Left ventricle myocardium inferior (tissue), 1 donor: ENCODE results near the gene NDUFA13. TPM values are rescaled to one million over a fixed set of nuclear protein-coding genes. Genes with fewer than 3 reads are reported as not detected.

Experiments used
- DNase-seq: peaks from one replicate; pipeline ENCODE4 v3.0.0-alpha.2; 2020
- H3K27ac ChIP-seq: fragments of 200-600 bp; replicated peaks from 2 replicates; pipeline ENCODE4 v1.8.0; 2021
- H3K27me3 ChIP-seq: fragments of 200-600 bp; 2 replicates; pipeline ENCODE4 v1.8.0; 2021; ENCODE audit warnings: low read depth
- H3K36me3 ChIP-seq: fragments of 200-600 bp; 2 replicates; pipeline ENCODE4 v1.8.0; 2021
- H3K4me1 ChIP-seq: fragments of 200-600 bp; 2 replicates; pipeline ENCODE4 v1.8.0; 2021
- H3K4me3 ChIP-seq: fragments of 200-600 bp; 2 replicates; pipeline ENCODE4 v1.8.0; 2021; ENCODE audit warnings: mild to moderate bottlenecking, moderate library complexity
- H3K9me3 ChIP-seq: fragments of 200-600 bp; replicated peaks from 2 replicates; pipeline ENCODE4 v1.8.0; 2021
- CTCF ChIP-seq: fragments of 200-600 bp; IDR thresholded peaks from 2 replicates; pipeline ENCODE4 v1.8.0; 2021; ENCODE audit warnings: antibody characterized with exemption, mild to moderate bottlenecking, borderline replicate concordance
- intact Hi-C: fragments of 100-400 bp; cut with micrococcal nuclease; formaldehyde crosslinking; loops from one replicate; pipeline ENCODE4 v1.11.0; 2022
- total RNA-seq: library from RNA; stranded (reverse); fragmentation: NEBNext Ultra II Directional; extraction: Animal tissue kit (Norgen Biotek cat#: 25700); gene quantifications from one replicate; pipeline ENCODE4 v1.2.1, GENCODE V29; 2021
- donor health status: DM: no; HTN: yes; CAD: no; lungs with severe emphysema.

The NDUFA13 gene
- total RNA-seq, 1 donor from 2014 or later: 1,029 TPM

DNA sequence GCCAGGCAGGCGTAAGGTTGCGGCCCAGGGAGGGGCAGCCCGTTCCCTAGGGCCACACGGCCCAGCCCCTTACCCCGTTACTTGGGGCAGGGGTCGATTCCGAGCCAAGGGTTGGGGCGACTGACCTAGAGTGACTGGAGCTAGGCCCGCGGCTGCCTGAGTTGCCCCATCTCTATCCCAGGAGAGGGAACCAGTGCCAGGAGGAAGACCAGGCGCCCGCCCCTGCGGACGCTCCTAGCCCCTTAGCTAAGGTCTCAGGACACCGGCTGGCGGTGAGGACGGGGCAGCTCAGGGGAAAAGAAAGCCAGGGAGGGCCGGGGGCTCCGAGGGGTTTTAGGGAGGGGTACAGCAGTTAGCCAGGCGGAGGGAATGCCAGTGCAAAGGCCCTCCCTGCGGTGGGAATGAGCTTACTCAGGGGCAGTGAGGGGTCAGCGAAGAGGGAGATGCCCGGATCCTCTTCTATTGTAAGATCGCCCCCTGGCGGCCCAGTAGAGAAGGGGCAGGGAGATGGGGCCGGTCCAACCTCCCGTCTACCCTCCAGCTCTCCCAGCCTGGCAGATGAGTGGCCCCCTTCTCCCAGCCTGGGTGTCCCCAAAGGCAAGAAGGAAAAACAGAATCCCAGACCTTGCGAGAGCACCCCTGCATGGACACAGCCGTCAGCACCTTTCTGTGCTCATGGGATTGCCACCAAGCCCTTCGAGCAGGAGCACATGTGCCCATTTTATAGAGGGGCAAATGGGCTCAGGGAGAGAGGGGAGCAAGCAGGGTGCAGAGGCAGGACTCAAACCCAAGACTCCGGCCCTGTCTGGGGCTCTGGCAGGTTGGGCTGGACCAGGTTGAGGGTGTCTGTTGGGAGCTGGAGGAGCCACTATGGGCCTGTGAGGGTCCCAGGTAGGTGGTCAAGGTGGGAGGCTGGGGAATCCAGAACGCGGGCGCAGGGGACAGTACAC is 38.3 kb downstream of the NDUFA13 start:
- H3K4me1 ChIP-seq: peaks cover 10% of the 10 kb centered on the region
- peaks cover 4% of the 10 kb centered on the region for H3K9me3 ChIP-seq
- peak; percentile 48 for DNase-seq
- H3K36me3 ChIP-seq: no peaks in the 10 kb centered on the region
- peak; percentile 82 for TF ChIP-seq CTCF
- H3K27me3 ChIP-seq: peaks cover 23% of the 10 kb centered on the region
- no peak overlapping the region for H3K4me3 ChIP-seq
- intact Hi-C loops: no loop called here
- no peak overlapping the region for H3K27ac ChIP-seq

GRCh38 chr19:19558055-19558454 is 42.0 kb downstream of the NDUFA13 start:
- H3K4me1 ChIP-seq: no peaks in the 10 kb centered on the region
- TF ChIP-seq CTCF: no peak
- no peak overlapping the region for H3K27ac ChIP-seq
- H3K36me3 ChIP-seq: no peaks in the 10 kb centered on the region
- H3K9me3 ChIP-seq: no peaks in the 10 kb centered on the region
- peaks cover 6% of the 10 kb centered on the region for H3K27me3 ChIP-seq
- DNase-seq: no peak
- intact Hi-C loops: no loop called here
- H3K4me3 ChIP-seq: no peak overlapping the region

DNA sequence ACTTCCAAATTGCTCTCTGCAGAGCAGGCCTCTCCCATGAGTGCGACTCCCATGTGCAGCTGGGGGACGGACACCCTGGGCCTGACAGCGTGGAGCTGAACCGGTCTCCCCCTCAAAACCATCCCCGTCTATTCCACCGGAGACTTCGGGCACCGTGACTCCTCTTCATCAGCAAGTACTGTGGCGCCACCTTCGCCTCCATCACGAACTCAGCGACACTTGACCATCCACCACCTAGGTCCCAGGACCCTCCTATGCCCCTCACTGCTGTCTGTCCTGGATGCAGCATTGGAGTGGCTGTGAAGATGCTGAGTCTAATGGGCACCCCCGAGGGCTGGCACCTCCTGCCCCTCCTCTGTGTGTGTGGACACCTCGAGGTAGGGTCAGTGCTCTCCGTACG is 42.6 kb downstream of the NDUFA13 start:
- DNase-seq: no peak
- H3K27me3 ChIP-seq: peaks cover 6% of the 10 kb centered on the region
- intact Hi-C loops: no loop called here

GRCh38 chr19:19559931-19560330 is 43.9 kb downstream of the NDUFA13 start:
- Histone ChIP-seq H3K27ac (no peak overlapping the region), H3K27me3 (peaks cover 2% of the 10 kb centered on the region), H3K36me3 (no peaks in the 10 kb centered on the region), H3K4me1 (no peaks in the 10 kb centered on the region), H3K9me3 (no peaks in the 10 kb centered on the region), H3K4me3 (no peak overlapping the region)
- TF ChIP-seq CTCF: no peak
- no peak for DNase-seq
- intact Hi-C loops: no loop called here

More for the DNA sequence above, 42.6 kb downstream of the NDUFA13 start:
- Histone ChIP-seq H3K27ac (no peak overlapping the region), H3K4me1 (no peaks in the 10 kb centered on the region), H3K4me3 (no peak overlapping the region), H3K36me3 (no peaks in the 10 kb centered on the region), H3K9me3 (no peaks in the 10 kb centered on the region)
- TF ChIP-seq CTCF: no peak

- H3K4me3 ChIP-seq: no peak overlapping the region
- no peaks in the 10 kb centered on the region for H3K9me3 ChIP-seq
- H3K27me3 ChIP-seq: no peaks in the 10 kb centered on the region
- no peaks in the 10 kb centered on the region for H3K36me3 ChIP-seq
- intact Hi-C loops: no loop called here
- no peaks in the 10 kb centered on the region for H3K4me1 ChIP-seq
- no peak for DNase-seq
- no peak overlapping the region for H3K27ac ChIP-seq
- TF ChIP-seq CTCF: no peak
These were observed 46.1 kb downstream of the NDUFA13 start for GRCh38 chr19:19561946-19562664.
